Spleen (tissue), 7 donors: ENCODE data around the gene CCKAR.

Experiments
- POLR2A ChIP-seq, 3 donors: fragments of 450-650 bp; IDR thresholded peaks; one replicate each; pipeline ENCODE4 v1.5.1; 2017; ENCODE audit warnings: antibody characterized with exemption in 3 of 3, mild to moderate bottlenecking in 1 of 3
- POLR2AphosphoS5 ChIP-seq, 3 donors: sonication (generic); formaldehyde crosslinking; IDR thresholded peaks; one replicate each; pipeline ENCODE4 v1.5.1; 2017; ENCODE audit warnings: antibody characterized with exemption in 3 of 3
- TF ChIP-seq, protein P1 (sequence below), 11 experiments: fragments of 200-600 bp in 7 of 11; fragments of 450-650 bp in 4 of 11; sonication (generic) in 4 of 11; IDR thresholded peaks in 8 of 11; conservative IDR thresholded peaks in 3 of 11; 1 replicate in 7 of 11; 2 replicates in 4 of 11; pipeline versions ENCODE4 v1.4.0 to v1.8.0; 2016 to 2021; ENCODE audit warnings: antibody characterized with exemption in 11 of 11, inconsistent platforms in 4 of 11, mild to moderate bottlenecking in 1 of 11
- donor health status: DM: no; HTN: no; CAD: no; lungs with moderate emphysema.
- donor health status: DM: no; HTN: no; CAD: no.
- donor health status: DM: no; HTN: no; CAD: no.

DNA sequence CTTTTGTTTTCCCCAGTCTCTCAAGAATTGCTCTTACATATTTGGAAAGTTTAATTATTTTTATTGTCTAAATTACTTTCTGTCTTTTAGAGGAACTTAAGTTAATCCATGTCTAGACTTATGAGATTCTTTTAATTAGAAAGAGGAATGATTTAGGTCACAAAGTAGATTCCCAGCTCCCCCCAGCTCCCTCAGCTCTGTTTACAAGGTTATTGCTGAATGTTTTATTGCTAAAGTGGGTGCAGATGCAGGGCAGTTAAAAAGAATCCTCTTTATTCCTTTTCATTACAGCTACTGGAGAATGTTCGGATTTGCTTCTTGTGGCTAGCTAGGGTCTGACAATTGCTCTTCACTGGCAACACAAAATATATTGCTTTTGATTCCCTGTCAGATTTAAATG, 33.7 kb upstream of the CCKAR start:
- TF ChIP-seq, protein P1, sequence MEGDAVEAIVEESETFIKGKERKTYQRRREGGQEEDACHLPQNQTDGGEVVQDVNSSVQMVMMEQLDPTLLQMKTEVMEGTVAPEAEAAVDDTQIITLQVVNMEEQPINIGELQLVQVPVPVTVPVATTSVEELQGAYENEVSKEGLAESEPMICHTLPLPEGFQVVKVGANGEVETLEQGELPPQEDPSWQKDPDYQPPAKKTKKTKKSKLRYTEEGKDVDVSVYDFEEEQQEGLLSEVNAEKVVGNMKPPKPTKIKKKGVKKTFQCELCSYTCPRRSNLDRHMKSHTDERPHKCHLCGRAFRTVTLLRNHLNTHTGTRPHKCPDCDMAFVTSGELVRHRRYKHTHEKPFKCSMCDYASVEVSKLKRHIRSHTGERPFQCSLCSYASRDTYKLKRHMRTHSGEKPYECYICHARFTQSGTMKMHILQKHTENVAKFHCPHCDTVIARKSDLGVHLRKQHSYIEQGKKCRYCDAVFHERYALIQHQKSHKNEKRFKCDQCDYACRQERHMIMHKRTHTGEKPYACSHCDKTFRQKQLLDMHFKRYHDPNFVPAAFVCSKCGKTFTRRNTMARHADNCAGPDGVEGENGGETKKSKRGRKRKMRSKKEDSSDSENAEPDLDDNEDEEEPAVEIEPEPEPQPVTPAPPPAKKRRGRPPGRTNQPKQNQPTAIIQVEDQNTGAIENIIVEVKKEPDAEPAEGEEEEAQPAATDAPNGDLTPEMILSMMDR (IDR thresholded peaks at IDR 0.05 in 8 of 11, conservative IDR thresholded peaks at IDR 0.05 in 3 of 11), result no peak
- TF ChIP-seq POLR2AphosphoS5 (IDR thresholded peaks at IDR 0.05) (no peak), POLR2A (IDR thresholded peaks at IDR 0.05) (no peak)
